Daoy (cell line): ENCODE data around the gene ACACB. TPM values are rescaled to one million over a fixed set of nuclear protein-coding genes. Genes with fewer than 3 reads are reported as not detected.

Experiments used
- DNase-seq: peaks from one replicate; pipeline ENCODE4 v3.0.0-alpha.2; 2015; ENCODE audit warnings: low read depth
- total RNA-seq: library from RNA; depleted of rRNA; stranded (reverse); fragments of >200 nt; shearing (Covaris generic); gene quantifications from 2 replicates; pipeline ENCODE4 v1.2.3, GENCODE V29; 2014

The ACACB gene
- total RNA-seq, 1 experiment from 2014 or later = 2.3 TPM

- peak; percentile 23 for DNase-seq
Measured at GRCh38 chr12:109277899-109278762, 161.7 kb downstream of the ACACB start.

GRCh38 chr12:109278912-109279311, 162.5 kb downstream of the ACACB start:
- DNase-seq = no peak

- no peak for DNase-seq
Measured at GRCh38 chr12:109279525-109279924, 163.1 kb downstream of the ACACB start.

GRCh38 chr12:109281452-109281851, 165.1 kb downstream of the ACACB start:
- peak; percentile 15 for DNase-seq

- DNase-seq = no peak
Measured at GRCh38 chr12:109284392-109284791, 168.0 kb downstream of the ACACB start.

GRCh38 chr12:109286252-109286651, 169.9 kb downstream of the ACACB start:
- DNase-seq = no peak

- DNase-seq = no peak
Measured at GRCh38 chr12:109286652-109287051, 170.3 kb downstream of the ACACB start.

GRCh38 chr12:109287181-109287580, 170.8 kb downstream of the ACACB start:
- no peak for DNase-seq

- DNase-seq = no peak
Measured at GRCh38 chr12:109287811-109288469, 171.6 kb downstream of the ACACB start.

GRCh38 chr12:109288571-109288970, 172.2 kb downstream of the ACACB start:
- DNase-seq = peak; percentile 13

- DNase-seq = no peak
Measured at GRCh38 chr12:109289004-109289403, 172.6 kb downstream of the ACACB start.

GRCh38 chr12:109289551-109289950, 173.2 kb downstream of the ACACB start:
- DNase-seq = no peak

GRCh38 chr12:109290061-109290460, 173.7 kb downstream of the ACACB start:
- no peak for DNase-seq

GRCh38 chr12:109291117-109291516, 174.7 kb downstream of the ACACB start:
- DNase-seq = no peak

GRCh38 chr12:109291521-109292341, 175.3 kb downstream of the ACACB start:
- peak; percentile 78 for DNase-seq

GRCh38 chr12:109292342-109292711, 175.9 kb downstream of the ACACB start:
- DNase-seq = no peak

- DNase-seq = no peak
Measured at GRCh38 chr12:109293106-109293505, 176.7 kb downstream of the ACACB start.

- no peak for DNase-seq
Measured at GRCh38 chr12:109294286-109294796, 178.0 kb downstream of the ACACB start.

GRCh38 chr12:109295764-109296425, 179.5 kb downstream of the ACACB start:
- no peak for DNase-seq

GRCh38 chr12:109296431-109296830, 180.0 kb downstream of the ACACB start:
- DNase-seq = no peak

GRCh38 chr12:109299849-109300248, 183.5 kb downstream of the ACACB start:
- DNase-seq = no peak
